Fibroblast of the conjunctiva (primary cell): ENCODE results near the gene SLC39A11.

Source experiments
- DNase-seq: peaks from one replicate; pipeline ENCODE4 v3.0.0-alpha.2; 2010; ENCODE audit warnings: low read depth

The SLC39A11 gene

DNA sequence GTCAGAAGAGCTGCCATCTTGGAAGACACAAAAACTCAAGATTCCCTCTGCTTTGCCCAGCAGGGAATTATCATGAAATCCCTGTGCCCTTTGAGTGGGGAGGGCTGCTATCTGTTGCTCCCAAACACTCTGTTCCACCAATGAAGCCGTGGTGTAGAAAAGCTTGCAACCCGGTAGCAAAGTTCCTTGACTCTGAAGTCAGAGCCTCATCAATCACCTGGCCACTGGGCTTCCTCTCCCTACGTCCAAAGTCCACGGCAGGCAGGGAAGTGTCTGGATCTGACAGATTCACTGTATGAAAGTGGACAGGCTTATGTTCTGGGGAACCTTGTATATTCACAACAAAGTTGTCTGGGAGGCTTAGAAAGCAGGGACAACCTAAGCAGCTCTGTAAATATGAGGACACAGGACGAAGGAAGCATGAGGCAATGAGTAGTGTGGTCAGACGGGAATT, 343.3 kb downstream of the SLC39A11 start:
- DNase-seq = no peak

DNA sequence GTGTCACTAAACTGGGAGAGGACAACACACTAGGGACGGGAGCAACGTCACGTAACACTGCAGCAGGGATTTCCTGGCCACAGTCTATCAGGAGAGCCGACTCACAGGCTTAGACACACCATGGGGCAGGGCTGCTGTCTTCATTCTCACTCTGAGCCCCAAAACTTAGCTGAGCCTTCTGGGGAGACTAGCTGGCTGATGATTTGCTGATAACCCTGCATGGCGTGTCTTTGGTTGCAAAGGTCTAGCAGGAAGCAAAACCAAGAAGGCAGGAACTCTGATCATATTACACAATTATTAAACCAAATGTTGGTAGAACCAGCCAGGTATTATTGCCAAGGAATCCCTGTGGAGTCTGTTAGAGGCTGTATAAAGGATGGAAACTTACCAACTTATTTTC, 345.0 kb downstream of the SLC39A11 start:
- DNase-seq = no peak

DNA sequence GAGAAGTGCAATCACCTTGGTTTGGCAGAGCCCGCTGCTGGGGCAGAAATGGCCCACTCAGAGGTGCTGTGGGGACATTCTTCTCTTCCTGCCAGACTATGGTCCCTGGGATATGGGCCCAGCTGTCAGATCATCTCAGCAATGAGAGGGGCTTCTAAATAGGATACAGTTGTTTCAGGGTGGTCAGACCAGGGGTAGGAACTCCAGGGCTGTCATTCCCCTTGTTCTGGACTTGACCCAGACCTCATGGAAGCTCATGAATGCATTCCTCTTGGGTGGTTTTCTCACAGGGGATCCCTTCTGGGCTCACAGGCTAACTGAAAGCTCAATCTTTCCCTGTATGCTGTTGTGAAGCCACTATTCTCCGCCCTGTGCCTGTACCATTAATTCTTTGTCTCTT, 347.2 kb downstream of the SLC39A11 start:
- no peak for DNase-seq

DNA sequence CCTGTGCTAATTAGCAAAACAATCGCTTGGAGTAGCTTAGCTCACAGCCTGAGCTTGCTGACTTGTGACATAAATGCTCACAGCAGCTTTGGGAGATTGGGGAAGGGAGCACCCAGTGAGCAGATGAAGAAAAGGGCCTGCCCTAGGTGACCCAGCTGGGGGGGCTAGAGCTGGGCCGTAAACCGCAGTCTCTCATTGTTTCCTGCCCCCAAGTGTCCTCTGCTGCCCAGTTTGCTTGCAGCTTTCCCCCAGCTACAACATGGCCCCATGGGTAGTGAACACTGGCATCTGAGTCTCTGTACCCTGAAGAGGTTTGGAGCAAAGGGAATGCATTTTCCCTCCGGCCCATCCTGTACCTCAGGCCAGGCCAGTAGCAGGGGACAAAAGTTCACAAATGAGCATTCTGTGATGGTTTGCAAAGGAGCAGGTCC, 349.4 kb downstream of the SLC39A11 start:
- DNase-seq = no peak

DNA sequence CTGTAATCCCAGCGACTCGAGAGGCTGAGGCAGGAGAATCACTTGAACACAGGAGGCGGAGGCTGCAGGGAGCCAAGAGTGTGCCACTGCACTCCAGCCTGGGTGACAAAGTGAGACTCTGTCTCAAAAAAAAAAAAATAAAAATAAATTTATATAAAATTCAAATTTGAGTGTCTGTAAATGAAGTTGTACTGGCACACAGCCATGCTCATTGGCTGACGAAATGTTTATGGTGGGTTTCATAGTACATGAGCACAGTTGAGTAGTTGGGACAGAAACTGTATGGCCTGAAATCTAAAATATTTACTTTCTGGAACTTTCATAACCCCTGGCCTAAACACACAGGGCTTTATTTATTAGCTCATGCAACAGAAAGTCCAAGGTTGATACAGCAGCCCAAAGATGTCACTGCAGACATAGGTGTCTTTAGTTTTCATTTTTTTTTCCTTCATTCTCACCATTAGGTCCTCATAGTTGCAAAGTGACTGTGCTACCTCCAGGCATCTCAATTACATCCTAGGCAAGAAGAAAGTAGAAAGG, 355.3 kb downstream of the SLC39A11 start:
- no peak for DNase-seq

DNA sequence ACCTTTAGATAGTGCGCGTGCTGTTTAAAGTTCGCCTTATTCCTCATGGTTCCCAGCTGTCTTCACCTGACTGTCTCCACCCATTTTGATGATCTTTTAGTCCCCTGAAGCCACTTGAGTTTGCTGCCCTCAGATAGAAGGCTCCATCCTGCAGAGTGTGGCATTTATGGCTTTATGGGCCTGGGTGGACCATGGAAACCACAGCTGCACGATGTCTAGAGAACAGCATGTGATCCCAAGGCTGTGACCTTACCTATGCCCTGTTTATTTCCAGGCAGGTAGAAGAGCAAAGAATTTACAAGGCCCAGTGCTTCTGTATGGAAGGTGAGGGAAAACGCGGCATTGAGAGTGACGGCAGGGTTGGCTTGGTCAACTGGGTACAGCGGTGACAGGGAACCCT, 356.9 kb downstream of the SLC39A11 start:
- DNase-seq = no peak

DNA sequence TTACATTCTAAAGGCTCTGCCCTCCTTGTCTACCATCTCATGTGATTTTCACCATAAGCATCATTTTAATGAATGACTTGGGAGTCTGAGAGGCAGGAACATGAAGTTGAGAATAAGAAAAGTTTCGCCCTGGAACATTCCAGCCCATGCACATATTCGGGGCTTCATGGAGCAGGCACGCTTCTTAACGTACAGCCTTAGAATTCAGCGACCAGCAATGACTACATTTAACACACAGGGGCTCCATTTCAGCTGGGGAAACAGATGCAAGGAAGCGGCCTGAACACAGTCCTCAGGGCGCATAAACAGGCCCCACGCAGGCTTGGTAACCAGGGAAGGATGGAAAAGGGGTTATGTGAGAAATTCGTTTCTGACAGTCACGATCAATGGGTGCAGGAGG, 357.4 kb downstream of the SLC39A11 start:
- DNase-seq = no peak

DNA sequence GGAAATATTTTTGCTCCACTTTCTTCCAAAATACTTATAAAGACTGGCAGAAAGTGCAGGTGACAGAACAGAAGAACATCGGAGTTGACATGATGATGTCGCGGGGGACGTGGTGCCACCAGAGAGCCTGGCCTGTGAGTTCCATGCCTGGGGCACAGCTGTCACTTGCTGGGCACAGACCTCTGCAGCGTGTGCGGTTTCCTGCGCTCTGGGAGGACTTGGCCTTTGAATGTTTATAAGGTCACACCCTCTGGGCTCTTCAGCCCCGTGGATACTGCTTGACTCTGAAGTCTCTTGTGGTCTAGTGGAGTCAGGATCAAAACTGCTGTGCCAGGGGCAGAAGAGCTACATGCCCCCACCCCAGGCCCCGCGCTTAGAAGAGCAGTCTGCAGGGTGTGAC, 357.9 kb downstream of the SLC39A11 start:
- no peak for DNase-seq

DNA sequence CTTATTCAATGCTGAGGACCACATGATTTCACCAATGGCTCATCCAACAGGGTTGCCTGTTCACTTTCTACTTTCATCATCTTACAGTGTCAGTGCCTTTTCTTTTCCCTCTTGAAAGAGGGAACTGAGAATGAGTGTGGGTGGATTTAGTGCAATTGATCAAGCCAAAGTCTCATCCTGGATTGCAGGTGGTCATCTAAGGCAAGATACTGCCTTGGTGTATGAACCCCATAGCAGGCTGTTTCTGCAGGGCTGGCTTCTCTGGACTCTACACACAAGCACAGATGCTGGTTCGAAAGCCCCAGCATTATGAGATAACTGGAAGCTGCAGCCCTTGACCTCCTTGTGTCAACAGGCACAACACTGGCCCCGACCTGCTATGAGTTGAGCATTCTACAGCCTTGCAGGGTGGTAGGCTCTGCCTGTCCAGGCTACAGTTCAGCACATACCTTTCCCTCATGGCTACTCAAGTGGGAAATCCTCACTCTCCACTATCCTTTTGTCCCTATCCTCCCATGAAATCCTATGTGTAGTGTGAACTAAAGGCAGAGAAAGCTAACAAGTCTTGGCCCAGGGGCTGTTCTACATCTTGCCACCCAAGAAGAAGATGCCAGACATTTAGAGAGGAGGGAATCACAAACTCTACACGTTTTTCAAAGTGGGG, 358.7 kb downstream of the SLC39A11 start:
- no peak for DNase-seq

DNA sequence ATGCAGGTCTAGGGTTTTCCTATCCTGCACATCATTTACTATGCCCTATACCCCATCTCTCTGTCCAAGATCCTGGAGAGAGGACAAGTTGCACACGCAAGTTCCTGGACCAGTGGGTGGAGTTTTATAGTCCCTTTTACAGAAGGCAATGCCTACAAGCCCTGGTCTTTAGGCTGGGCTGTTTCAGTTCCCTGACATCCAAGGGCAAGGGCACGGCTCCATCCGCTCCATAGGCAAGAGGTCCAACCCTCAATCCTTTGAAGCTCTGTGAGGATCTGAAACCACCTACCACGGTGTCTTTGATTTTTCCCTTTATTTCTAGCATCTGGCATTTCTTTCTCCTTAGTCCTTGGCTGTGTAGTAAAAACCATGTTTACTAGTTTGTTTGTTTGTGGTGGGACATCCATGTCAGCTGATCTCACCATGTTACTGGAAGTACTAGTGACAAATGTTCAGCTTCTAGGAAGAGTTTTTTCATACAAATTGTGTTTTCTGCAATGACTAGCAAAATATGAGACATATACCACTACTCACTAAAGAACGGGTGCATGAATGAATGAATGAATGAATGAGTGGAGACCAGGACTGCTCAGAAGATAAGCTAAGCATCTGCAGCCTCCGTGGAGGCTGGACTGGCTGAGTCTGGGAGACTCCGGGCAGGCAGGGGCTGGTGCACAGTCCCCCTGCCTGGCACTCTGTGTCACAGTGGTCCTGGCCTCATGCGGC, 359.4 kb downstream of the SLC39A11 start:
- no peak for DNase-seq

DNA sequence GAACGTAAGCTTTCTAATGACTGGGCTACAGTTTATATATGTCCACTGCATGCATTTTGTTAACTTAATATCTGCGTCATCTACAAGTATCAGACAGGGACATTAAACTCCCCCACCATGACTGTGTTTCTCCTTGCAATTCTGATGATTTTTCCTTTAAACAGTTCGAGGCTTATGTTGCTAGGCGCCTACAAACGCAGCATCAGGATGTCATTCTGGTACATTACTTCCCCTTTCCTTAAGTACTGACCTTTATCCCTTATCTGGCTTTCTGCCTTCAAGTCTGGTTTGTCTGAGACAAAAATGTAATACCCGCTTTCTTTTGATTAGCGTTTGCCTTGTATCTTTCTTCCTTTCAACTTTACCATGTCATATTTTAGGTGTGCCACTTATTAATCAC, 362.4 kb downstream of the SLC39A11 start:
- no peak for DNase-seq

DNA sequence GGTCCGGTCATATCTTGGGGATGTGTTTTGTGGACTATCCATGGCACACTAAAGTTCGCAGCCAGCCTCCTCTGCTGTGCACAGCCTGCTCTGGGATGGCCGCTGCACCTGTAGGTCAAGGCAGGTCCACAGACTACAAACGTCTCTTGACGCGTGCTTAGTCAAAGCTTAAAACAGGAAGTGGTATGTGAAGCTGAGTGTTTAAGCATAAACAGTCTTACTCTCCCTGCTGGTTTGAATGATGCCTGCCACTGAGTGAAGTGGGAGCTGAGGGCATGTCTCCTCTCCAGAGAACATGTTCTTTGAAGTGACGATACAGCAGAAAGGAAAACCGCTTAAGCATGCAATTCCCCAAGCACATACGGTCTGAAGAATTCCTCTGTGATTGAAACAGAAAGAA, 365.6 kb downstream of the SLC39A11 start:
- no peak for DNase-seq

DNA sequence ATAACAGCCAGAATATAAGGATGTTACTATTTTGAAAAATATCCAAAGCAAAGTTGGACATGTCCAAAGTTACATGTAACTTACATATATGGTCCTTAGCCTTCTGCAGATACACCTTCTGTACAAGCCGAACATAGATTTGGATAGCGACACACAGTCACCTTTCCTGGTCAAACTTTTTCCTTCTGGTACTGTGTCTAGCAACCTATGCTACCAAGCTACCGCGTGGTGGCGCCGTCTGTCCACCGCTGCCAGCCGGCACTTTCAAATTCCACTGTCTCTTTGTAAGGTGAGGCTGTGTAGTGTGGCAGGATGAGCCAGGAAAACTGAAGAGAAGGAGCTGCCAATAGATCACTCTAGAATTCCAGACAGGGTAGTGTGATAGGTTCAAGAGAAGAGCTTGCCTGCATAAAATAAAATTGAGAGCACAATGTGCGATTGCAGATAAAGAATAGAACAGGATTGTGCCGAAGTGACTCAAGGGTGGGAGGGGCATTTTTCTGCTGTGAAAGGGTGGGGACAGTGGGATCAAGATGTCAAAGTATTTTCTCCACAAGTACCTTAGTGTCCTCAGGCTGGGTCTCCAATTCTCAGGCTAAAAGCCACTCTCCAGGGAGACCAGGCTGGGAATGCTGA, 366.9 kb downstream of the SLC39A11 start:
- DNase-seq = peak; percentile 35

DNA sequence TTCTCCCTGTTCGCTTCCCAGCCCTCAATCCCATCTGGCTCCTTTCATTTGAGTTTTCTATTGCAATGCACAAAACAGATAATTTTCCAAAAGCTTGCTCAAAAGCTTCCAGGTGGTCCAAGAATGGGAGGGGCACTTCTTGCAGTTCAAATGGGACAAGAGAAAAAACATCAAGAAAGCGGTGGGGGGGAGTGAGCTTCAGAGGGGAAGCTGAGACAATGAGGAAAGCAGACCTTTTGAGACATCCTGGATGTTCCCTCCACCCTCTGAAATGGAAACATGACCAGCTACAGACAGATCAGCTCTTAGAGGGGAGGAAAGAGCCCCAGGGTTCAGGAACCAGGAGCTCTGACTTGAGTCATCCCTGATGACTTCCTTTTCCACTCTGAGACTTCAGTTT, 368.2 kb downstream of the SLC39A11 start:
- no peak for DNase-seq

DNA sequence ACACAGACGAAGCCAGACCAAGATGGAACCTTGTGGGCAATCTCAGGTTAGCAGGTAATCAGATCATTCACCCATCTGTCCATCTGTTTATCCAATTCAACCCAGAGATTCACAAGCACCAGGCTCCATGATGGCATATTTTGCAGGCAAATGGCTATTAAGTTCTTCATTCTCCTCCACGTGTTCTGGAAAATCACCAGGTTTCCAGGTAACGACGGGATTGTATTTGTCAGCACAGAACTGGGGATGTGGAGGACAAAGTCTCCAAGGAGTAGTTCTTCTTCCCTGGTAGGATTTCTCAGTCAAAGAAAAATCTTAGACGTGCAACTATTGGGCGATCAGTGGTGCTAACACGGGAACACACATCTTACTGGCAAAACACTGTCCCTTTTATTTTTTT, 368.8 kb downstream of the SLC39A11 start:
- no peak for DNase-seq

DNA sequence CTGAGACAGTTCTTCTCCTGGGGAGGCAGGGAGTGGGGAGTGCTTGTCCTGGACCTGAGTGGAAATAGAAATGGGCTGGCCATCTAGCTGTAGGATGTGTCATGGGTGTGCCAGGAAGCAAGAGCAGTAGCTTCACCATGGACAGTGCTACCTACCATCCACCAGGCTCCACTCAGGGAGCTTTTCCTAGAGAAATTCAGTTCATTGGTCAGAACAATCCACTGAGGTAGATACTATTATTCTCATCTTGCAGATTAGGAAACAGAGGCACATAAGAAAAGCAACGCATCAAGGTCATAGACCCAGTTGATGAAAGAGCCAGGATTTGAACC, 372.0 kb downstream of the SLC39A11 start:
- DNase-seq = no peak

DNA sequence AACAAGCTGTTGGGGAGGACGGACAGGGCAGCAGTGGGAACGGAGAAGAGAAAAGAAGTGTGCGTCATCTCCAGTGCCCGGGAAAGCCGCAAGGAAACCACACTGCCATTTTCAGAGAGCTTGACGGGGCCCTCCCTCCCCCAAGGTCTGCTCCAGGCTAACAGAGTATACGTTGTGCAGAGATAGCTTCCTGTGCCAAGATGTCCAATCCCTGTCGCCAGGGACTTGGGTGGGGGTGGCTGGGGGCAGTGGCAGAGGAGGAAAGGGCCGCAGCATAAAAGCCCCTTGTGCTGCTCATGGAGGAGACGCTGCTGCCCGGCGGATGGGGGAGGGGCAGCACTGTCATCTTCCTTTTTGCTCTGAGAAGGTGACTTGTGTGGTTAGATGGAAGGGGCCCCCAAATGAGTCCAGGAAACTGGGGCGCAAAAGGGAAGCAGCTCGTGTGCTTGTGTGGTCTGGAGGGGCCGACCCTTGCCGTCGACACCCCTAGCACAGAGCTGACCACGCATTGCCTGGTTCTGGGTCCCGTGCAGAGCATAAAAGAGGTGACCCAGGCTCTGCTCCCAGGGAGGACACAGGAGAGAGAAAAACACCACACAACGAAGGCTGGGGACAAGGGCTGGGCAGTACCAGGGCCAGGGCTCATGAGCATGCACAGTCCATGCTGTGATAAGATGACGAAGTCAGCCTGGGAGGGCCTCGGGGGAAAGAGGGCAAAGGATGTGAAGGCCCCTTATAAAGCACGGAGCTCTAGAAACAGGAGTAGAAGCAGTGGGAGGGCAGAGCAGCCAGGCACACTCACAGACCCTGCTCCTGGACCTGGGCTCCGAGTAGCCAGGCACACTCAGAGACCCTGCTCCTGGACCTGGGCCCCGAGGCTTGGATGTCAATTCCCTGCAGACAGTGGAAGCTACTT, 372.7 kb downstream of the SLC39A11 start:
- no peak for DNase-seq

DNA sequence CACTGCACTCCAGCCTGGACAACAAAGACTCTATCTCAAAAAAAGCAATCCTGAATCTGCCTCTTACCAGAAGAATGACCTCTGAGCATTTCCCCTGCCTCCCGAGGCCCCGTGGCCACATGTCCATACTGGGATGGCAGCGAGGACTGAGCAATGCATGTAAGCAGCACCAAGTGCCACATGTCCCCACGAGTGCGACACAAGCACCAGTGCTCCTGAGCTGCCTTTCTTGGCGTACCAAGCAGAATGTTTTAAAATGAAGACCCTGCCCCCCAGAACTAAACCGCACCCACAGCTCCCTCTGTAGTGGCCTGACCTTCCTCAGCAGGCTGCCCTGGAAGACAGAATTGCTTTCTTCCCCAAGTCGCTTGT, 373.3 kb downstream of the SLC39A11 start:
- no peak for DNase-seq

DNA sequence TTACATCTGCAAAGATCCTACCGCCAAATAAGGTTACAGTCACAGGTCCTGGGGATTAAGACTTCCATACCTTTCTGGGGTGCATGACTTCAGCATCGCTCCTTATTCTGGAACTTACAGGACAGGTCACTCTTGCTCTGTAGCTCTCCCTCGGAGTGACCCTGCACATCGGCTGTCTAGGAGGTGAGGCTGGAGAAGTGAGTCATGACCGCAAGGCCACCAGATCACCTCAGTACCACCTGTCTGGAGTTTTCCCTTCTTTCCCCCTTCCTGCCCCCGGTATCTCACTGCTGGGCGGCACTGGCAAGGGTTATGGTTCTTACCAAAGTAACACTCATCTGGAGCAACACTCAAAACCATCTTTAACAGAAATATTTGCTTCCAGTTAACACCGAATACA, 374.8 kb downstream of the SLC39A11 start:
- DNase-seq = no peak

DNA sequence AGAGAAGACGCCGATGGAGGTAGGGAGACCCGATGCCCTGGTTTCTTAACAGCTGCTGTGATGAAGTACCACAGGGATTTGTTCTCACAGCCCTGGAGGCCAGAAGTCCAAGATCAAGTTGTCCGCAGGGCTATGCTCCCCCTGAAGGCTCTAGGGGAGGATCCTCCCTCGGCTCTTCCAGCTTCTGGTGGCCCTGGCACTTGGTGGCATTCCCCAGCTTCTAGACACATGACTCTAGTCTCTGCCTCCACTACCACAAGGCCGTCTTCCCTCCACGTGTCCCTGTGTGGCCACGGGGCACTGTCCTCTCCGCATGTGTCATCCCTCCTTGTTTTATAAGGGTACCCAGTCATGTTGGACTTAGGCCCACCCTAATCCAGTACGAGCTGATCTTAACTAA, 375.2 kb downstream of the SLC39A11 start:
- no peak for DNase-seq

DNA sequence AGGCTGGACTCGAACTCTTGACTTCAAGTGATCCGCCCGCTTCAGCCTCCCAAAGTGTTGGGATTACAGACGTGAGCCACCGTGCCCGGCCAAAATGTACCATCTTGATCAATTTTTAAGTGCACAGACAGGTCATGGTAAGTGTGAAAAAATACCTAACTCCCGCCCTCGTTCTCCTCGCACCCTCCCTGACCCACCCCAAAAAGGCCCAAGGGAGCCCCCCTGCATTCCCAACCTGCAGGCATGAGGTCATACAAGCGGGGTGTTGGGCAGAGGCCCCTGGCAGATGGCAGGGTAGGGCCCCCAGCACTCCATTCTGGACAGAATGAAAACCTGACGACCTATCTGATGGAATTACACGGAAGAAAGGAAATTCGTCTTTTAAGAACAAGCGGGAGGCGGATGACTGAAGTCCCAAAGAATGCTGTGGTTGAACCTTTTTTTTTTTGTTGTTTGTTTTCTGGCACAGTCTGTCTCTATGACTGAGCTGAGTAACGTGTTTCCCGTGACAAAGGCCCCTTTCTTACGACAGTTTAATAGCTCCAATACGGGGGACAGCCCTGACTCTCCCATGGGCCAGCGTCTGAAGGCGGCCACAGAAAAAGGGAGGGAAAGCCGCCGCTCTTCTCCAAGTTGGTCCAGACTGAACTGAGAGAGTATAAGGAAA, 376.4 kb downstream of the SLC39A11 start:
- peak; percentile 58 for DNase-seq
